WTC11 (cell line): ENCODE results near the gene CACNB4.

ENCODE experiments used
- ATF1 ChIP-seq: sonication (generic); formaldehyde crosslinking; IDR thresholded peaks from 2 replicates; pipeline ENCODE4 v1.8.1; 2023; ENCODE audit warnings: mild to moderate bottlenecking, moderate library complexity, missing genetic modification reagents
- FOXP1 ChIP-seq: sonication (generic); formaldehyde crosslinking; IDR thresholded peaks from 2 replicates; pipeline ENCODE4 v1.8.0; 2022; ENCODE audit warnings: missing genetic modification reagents, mild to moderate bottlenecking, moderate library complexity, borderline replicate concordance
- KAT7 ChIP-seq: sonication (generic); formaldehyde crosslinking; IDR thresholded peaks from 2 replicates; pipeline ENCODE4 v1.8.1; 2023; ENCODE audit warnings: missing genetic modification reagents, mild to moderate bottlenecking, borderline replicate concordance
- NR2C2 ChIP-seq: sonication (generic); formaldehyde crosslinking; IDR thresholded peaks from 2 replicates; pipeline ENCODE4 v1.8.0; 2022; ENCODE audit warnings: mild to moderate bottlenecking, missing genetic modification reagents
- TCF7 ChIP-seq: sonication (generic); formaldehyde crosslinking; IDR thresholded peaks from 2 replicates; pipeline ENCODE4 v1.8.0; 2022; ENCODE audit warnings: mild to moderate bottlenecking, low read depth, missing genetic modification reagents, moderate library complexity
- ZNF138 ChIP-seq: sonication (generic); formaldehyde crosslinking; conservative IDR thresholded peaks from 2 replicates; pipeline ENCODE4 v1.8.1; 2022; ENCODE audit warnings: mild to moderate bottlenecking, moderate library complexity, missing genetic modification reagents
- ZNF317 ChIP-seq: sonication (generic); formaldehyde crosslinking; IDR thresholded peaks from 2 replicates; pipeline ENCODE4 v1.8.1; 2023; ENCODE audit warnings: low read depth, mild to moderate bottlenecking, moderate library complexity, missing genetic modification reagents, borderline replicate concordance
- TF ChIP-seq, protein P1 (sequence below): fragments of 200-600 bp; IDR thresholded peaks from 2 replicates; pipeline ENCODE4 v1.8.0; 2022; ENCODE audit warnings: antibody characterized with exemption
- TF ChIP-seq, protein P2 (sequence below): sonication (generic); formaldehyde crosslinking; IDR thresholded peaks from 2 replicates; pipeline ENCODE4 v1.8.1; 2023; ENCODE audit warnings: mild to moderate bottlenecking, moderate library complexity, missing genetic modification reagents
- TF ChIP-seq, protein P3 (sequence below): sonication (generic); formaldehyde crosslinking; IDR thresholded peaks from 2 replicates; pipeline ENCODE4 v1.8.1; 2023; ENCODE audit warnings: mild to moderate bottlenecking, missing genetic modification reagents, moderate library complexity
- TF ChIP-seq, protein P4 (sequence below): fragments of 250-450 bp; sonication (Bioruptor Pico); IDR thresholded peaks from 2 replicates; pipeline ENCODE4 v1.9.0; 2021; ENCODE audit warnings: moderate library complexity, mild to moderate bottlenecking, inconsistent platforms, borderline replicate concordance
- TF ChIP-seq, protein P5 (sequence below): sonication (generic); formaldehyde crosslinking; IDR thresholded peaks from 2 replicates; pipeline ENCODE4 v1.8.1; 2023; ENCODE audit warnings: mild to moderate bottlenecking, missing genetic modification reagents

DNA sequence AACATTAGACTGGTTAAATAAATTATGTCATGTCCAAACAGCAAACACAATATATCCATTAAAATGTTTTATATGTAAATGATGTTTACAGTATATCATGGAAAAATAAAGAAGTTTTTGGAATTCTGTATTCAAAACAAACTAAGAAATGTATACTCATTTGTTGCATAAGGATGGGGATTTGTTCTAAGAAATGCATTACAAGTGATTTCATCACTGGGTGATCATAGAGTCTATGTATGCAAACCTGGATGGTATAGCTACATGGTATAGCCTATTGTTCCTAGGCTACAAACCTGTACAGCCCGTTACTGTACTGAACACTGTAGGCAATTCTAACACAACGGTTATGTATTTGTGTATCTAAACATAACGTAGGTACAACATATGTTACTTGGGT lies 305.7 kb downstream of the CACNB4 start:
- TF ChIP-seq ZNF138 (CRISPR knock-in tag), result no peak
- TF ChIP-seq KAT7 (CRISPR knock-in tag), result no peak
- TF ChIP-seq, protein P1, sequence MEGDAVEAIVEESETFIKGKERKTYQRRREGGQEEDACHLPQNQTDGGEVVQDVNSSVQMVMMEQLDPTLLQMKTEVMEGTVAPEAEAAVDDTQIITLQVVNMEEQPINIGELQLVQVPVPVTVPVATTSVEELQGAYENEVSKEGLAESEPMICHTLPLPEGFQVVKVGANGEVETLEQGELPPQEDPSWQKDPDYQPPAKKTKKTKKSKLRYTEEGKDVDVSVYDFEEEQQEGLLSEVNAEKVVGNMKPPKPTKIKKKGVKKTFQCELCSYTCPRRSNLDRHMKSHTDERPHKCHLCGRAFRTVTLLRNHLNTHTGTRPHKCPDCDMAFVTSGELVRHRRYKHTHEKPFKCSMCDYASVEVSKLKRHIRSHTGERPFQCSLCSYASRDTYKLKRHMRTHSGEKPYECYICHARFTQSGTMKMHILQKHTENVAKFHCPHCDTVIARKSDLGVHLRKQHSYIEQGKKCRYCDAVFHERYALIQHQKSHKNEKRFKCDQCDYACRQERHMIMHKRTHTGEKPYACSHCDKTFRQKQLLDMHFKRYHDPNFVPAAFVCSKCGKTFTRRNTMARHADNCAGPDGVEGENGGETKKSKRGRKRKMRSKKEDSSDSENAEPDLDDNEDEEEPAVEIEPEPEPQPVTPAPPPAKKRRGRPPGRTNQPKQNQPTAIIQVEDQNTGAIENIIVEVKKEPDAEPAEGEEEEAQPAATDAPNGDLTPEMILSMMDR, result no peak
- TF ChIP-seq, protein P2, sequence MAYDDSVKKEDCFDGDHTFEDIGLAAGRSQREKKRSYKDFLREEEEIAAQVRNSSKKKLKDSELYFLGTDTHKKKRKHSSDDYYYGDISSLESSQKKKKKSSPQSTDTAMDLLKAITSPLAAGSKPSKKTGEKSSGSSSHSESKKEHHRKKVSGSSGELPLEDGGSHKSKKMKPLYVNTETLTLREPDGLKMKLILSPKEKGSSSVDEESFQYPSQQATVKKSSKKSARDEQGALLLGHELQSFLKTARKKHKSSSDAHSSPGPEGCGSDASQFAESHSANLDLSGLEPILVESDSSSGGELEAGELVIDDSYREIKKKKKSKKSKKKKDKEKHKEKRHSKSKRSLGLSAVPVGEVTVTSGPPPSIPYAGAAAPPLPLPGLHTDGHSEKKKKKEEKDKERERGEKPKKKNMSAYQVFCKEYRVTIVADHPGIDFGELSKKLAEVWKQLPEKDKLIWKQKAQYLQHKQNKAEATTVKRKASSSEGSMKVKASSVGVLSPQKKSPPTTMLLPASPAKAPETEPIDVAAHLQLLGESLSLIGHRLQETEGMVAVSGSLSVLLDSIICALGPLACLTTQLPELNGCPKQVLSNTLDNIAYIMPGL (CRISPR knock-in tag), result no peak
- TF ChIP-seq TCF7 (CRISPR knock-in tag), result no peak
- no peak for TF ChIP-seq NR2C2 (CRISPR knock-in tag)
- TF ChIP-seq FOXP1 (CRISPR knock-in tag), result no peak
- TF ChIP-seq, protein P3, sequence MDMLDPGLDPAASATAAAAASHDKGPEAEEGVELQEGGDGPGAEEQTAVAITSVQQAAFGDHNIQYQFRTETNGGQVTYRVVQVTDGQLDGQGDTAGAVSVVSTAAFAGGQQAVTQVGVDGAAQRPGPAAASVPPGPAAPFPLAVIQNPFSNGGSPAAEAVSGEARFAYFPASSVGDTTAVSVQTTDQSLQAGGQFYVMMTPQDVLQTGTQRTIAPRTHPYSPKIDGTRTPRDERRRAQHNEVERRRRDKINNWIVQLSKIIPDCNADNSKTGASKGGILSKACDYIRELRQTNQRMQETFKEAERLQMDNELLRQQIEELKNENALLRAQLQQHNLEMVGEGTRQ (CRISPR knock-in tag), result no peak
- TF ChIP-seq, protein P4, sequence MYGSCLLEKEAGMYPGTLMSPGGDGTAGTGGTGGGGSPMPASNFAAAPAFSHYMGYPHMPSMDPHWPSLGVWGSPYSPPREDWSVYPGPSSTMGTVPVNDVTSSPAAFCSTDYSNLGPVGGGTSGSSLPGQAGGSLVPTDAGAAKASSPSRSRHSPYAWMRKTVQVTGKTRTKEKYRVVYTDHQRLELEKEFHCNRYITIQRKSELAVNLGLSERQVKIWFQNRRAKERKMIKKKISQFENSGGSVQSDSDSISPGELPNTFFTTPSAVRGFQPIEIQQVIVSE (CRISPR knock-in tag), result no peak
- no peak for TF ChIP-seq ZNF317 (CRISPR knock-in tag)
- no peak for TF ChIP-seq ATF1 (CRISPR knock-in tag)
- TF ChIP-seq, protein P5, sequence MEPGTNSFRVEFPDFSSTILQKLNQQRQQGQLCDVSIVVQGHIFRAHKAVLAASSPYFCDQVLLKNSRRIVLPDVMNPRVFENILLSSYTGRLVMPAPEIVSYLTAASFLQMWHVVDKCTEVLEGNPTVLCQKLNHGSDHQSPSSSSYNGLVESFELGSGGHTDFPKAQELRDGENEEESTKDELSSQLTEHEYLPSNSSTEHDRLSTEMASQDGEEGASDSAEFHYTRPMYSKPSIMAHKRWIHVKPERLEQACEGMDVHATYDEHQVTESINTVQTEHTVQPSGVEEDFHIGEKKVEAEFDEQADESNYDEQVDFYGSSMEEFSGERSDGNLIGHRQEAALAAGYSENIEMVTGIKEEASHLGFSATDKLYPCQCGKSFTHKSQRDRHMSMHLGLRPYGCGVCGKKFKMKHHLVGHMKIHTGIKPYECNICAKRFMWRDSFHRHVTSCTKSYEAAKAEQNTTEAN (CRISPR knock-in tag), result no peak
